ENCODE measurements around the gene MYH7. TPM values are rescaled to one million over a fixed set of nuclear protein-coding genes. Genes with fewer than 3 reads are reported as not detected.

MYH7 gene
- total and polyA plus RNA-seq, 4 donors, result 0.02 to 0.42 (median 0.04) TPM

GRCh38 chr14:23385642-23386265 lies 49.7 kb downstream of the MYH7 start:
- H3K4me3 ChIP-seq (ENCODE audit: low read depth in 1 of 3, low read length in 3 of 3), result no peak overlapping the region
- no peaks in the 10 kb centered on the region for H3K4me1 ChIP-seq (ENCODE audit: control insufficient read depth in 4 of 4, insufficient read depth in 4 of 4, low read length in 3 of 4)
- no peak for DNase-seq (ENCODE audit: low spot score)
- no peak overlapping the region for H3K27ac ChIP-seq (ENCODE audit: low read depth in 1 of 2, low read length in 2 of 2)
- no peaks in the 10 kb centered on the region for H3K9me3 ChIP-seq (ENCODE audit: control insufficient read depth in 4 of 4, low read length in 3 of 4)
- no peaks in the 10 kb centered on the region for H3K36me3 ChIP-seq (ENCODE audit: control insufficient read depth in 4 of 4, insufficient read depth in 3 of 4, low read depth in 1 of 4, low read length in 3 of 4)
- H3K9ac ChIP-seq (ENCODE audit: low read depth in 1 of 2, low read length in 2 of 2), result no peak overlapping the region
- H3K27me3 ChIP-seq (ENCODE audit: control insufficient read depth in 4 of 4, insufficient read depth in 4 of 4, low read length in 3 of 4), result no peaks in the 10 kb centered on the region
- WGBS, result 83% methylated on average over 18 of the region's 18 CpGs
- TF ChIP-seq EGR1 (IDR thresholded peaks at IDR 0.05; ENCODE audit: low read depth in 2 of 2) (no peak), HNF4A (conservative IDR thresholded peaks at IDR 0.05) (no peak), SP1 (IDR thresholded peaks at IDR 0.05) (no peak), ATF3 (IDR thresholded peaks at IDR 0.05) (no peak), RXRA (IDR thresholded peaks at IDR 0.05) (no peak), HNF4G (IDR thresholded peaks at IDR 0.05) (no peak), REST (IDR thresholded peaks at IDR 0.05) (no peak), ZBTB33 (IDR thresholded peaks at IDR 0.05) (no peak), JUND (IDR thresholded peaks at IDR 0.05) (no peak), MAX (IDR thresholded peaks at IDR 0.05) (no peak), YY1 (IDR thresholded peaks at IDR 0.05) (no peak), GABPA (IDR thresholded peaks at IDR 0.05 in 1 of 2, conservative IDR thresholded peaks at IDR 0.05 in 1 of 2) (no peak), FOXA1 (IDR thresholded peaks at IDR 0.05) (no peak), CTCF (IDR thresholded peaks at IDR 0.05; ENCODE audit: low read depth, low read length, missing input control) (no peak), NR2F2 (IDR thresholded peaks at IDR 0.05) (no peak), FOXA2 (IDR thresholded peaks at IDR 0.05) (no peak), RAD21 (IDR thresholded peaks at IDR 0.05) (no peak), TAF1 (conservative IDR thresholded peaks at IDR 0.05) (no peak)
